A673 (cell line): ENCODE results near the gene VASH1. TPM values are rescaled to one million over a fixed set of nuclear protein-coding genes. Genes with fewer than 3 reads are reported as not detected.

Experiments used
- BruUV-seq: library from RNA; stranded (reverse); fragments of 400-500 nt; replicated peaks from 2 replicates; lab custom pipeline; 2021; lab: Mats Ljungman, UMichigan
- CTCF ChIA-PET: fragments of 300-600 bp; sonication (Branson Sonifier 250); formaldehyde crosslinking; loops from one replicate; lab custom pipeline; 2022; ENCODE audit warnings: antibody characterized with exemption; lab: Charles Lee
- POLR2A ChIA-PET: fragments of 300-600 bp; sonication (Branson Sonifier 250); formaldehyde crosslinking; loops from one replicate; lab custom pipeline; 2022; ENCODE audit warnings: antibody characterized with exemption; ENCODE audit not compliant: low non-redundant PET; lab: Charles Lee
- DNase-seq: peaks from one replicate; pipeline ENCODE4 v3.0.0-alpha.2; 2015; ENCODE audit warnings: low spot score
- H3K27ac ChIP-seq: fragments of 200-600 bp; sonication (generic); 2 replicates; pipeline ENCODE4 v1.5.1; 2016; ENCODE audit warnings: mixed run types, low read depth, mild to moderate bottlenecking, mixed read lengths, antibody characterized with exemption, low read length; ENCODE audit not compliant: poor library complexity, severe bottlenecking
- H3K27me3 ChIP-seq: fragments of 200-600 bp; sonication (generic); replicated peaks from 2 replicates; pipeline ENCODE4 v1.6.1; 2017; ENCODE audit warnings: mixed run types, low read depth, mild to moderate bottlenecking, mixed read lengths, antibody characterized with exemption, low read length; ENCODE audit not compliant: insufficient read depth, poor library complexity
- H3K36me3 ChIP-seq: fragments of 200-600 bp; sonication (generic); 2 replicates; pipeline ENCODE4 v1.6.1; 2016; ENCODE audit warnings: mixed run types, mild to moderate bottlenecking, mixed read lengths, antibody characterized with exemption, low read length; ENCODE audit not compliant: insufficient read depth, poor library complexity, severe bottlenecking
- H3K4me1 ChIP-seq: fragments of 200-600 bp; sonication (generic); 2 replicates; pipeline ENCODE4 v1.6.1; 2017; ENCODE audit warnings: mixed run types, mild to moderate bottlenecking, mixed read lengths, antibody characterized with exemption, low read length; ENCODE audit not compliant: insufficient read depth, poor library complexity, severe bottlenecking
- H3K4me3 ChIP-seq: fragments of 200-600 bp; sonication (generic); 2 replicates; pipeline ENCODE4 v1.5.1; 2016; ENCODE audit warnings: low read depth, mixed run types, mild to moderate bottlenecking, mixed read lengths, low read length; ENCODE audit not compliant: poor library complexity, severe bottlenecking
- H3K9me3 ChIP-seq: fragments of 200-600 bp; sonication (generic); 2 replicates; pipeline ENCODE4 v1.6.1; 2016; ENCODE audit warnings: mixed run types, low read depth, mild to moderate bottlenecking, mixed read lengths, antibody characterized with exemption, low read length; ENCODE audit not compliant: poor library complexity, severe bottlenecking
- CTCF ChIP-seq: fragments of 300-800, 200-600 bp; sonication (generic); conservative IDR thresholded peaks from 2 replicates; pipeline ENCODE4 v1.5.1; 2017; ENCODE audit warnings: low read depth, mild to moderate bottlenecking, antibody characterized with exemption, low read length, moderate library complexity, mixed read lengths
- EZH2 ChIP-seq: fragments of 200-600 bp; sonication (generic); IDR thresholded peaks from 2 replicates; pipeline ENCODE4 v1.6.1; 2017; ENCODE audit warnings: borderline replicate concordance, low read depth, mild to moderate bottlenecking, mixed read lengths, antibody characterized with exemption, low read length; ENCODE audit not compliant: poor library complexity, severe bottlenecking
- intact Hi-C: fragments of 100-400 bp; cut with micrococcal nuclease; formaldehyde crosslinking; loops from one replicate; pipeline ENCODE4 v1.10.0; 2022; ENCODE audit not compliant: unreplicated experiment
- total RNA-seq: library from RNA; stranded (reverse); gene quantifications from 2 replicates; pipeline ENCODE4 v1.2.3, GENCODE V29; 2021

Gene VASH1
- total RNA-seq, 1 experiment from 2014 or later: 6.8 TPM

GRCh38 chr14:76820700-76821099 lies 59.4 kb downstream of the VASH1 start:
- CTCF ChIA-PET: no interaction called here
- no peak for TF ChIP-seq CTCF
- POLR2A ChIA-PET: no interaction called here

GRCh38 chr14:76826122-76826521 lies 64.9 kb downstream of the VASH1 start, which contains the start of gene LRRC74A:
TSS of gene LRRC74A (plus strand) at chr14:76826408. CDS start at chr14:76826698, 290 bp downstream.
- no peaks in the 10 kb centered on the region for H3K27me3 ChIP-seq
- no peaks in the 10 kb centered on the region for H3K9me3 ChIP-seq
- intact Hi-C loops: no loop called here
- POLR2A ChIA-PET: no interaction called here
- H3K36me3 ChIP-seq: no peaks in the 10 kb centered on the region
- no peak within 1 kb of the TSS for H3K4me3 ChIP-seq
- no peak within 1 kb of the TSS for H3K27ac ChIP-seq
- CTCF ChIA-PET: no interaction called here
- no peaks in the 10 kb centered on the region for H3K4me1 ChIP-seq
- BruUV-seq: no TSS peak
- no peak for TF ChIP-seq EZH2
- no peak for TF ChIP-seq CTCF
- DNase-seq: no peak

More at GRCh38 chr14:76820700-76821099, 59.4 kb downstream of the VASH1 start:
- Histone ChIP-seq H3K36me3 (no peaks in the 10 kb centered on the region), H3K27ac (no peak overlapping the region), H3K27me3 (peaks cover 12% of the 10 kb centered on the region), H3K4me1 (no peaks in the 10 kb centered on the region), H3K4me3 (no peak overlapping the region), H3K9me3 (no peaks in the 10 kb centered on the region)
- intact Hi-C loops: no loop called here
- no peak for DNase-seq
- no TSS peak for BruUV-seq

- intact Hi-C loops: no loop called here
These were observed 66.5 kb downstream of the VASH1 start for GRCh38 chr14:76827696-76828296.

More at GRCh38 chr14:76827696-76828296, 66.5 kb downstream of the VASH1 start:
- no peaks in the 10 kb centered on the region for H3K9me3 ChIP-seq
- CTCF ChIA-PET: no interaction called here
- no peaks in the 10 kb centered on the region for H3K4me1 ChIP-seq
- no TSS peak for BruUV-seq
- H3K36me3 ChIP-seq: no peaks in the 10 kb centered on the region
- H3K4me3 ChIP-seq: no peak overlapping the region
- H3K27ac ChIP-seq: no peak overlapping the region
- no peak for DNase-seq
- TF ChIP-seq EZH2: no peak
- no peaks in the 10 kb centered on the region for H3K27me3 ChIP-seq
- POLR2A ChIA-PET: interaction anchor here (0.6 kb wide), 1 partner anchor 31 kb away, joined by 10 read pairs; no protein-coding TSS in a partner anchor
